GM23338 (cell line): ENCODE results near the gene FOLR1. TPM values are rescaled to one million over a fixed set of nuclear protein-coding genes. Genes with fewer than 3 reads are reported as not detected.
"Not testable (repeated sequence)": the region's sequence is repeated elsewhere in the genome, so short reads cannot be mapped to it uniquely, and the experiment has no call there.

ENCODE experiments used
- ATAC-seq: fragments of 200-7000 bp; cut with Tn5 transposase; 3 replicates; pipeline ENCODE4 v1.9.1; 2020
- DNase-seq: peaks from one replicate; pipeline ENCODE4 v3.0.0-alpha.2; 2015; ENCODE audit warnings: low spot score
- H2AFZ ChIP-seq: fragments of 200-600 bp; sonication (generic); 2 replicates; pipeline ENCODE4 v1.8.0; 2016; ENCODE audit warnings: antibody characterized with exemption, mild to moderate bottlenecking, moderate library complexity
- H3F3A ChIP-seq: fragments of 200-600 bp; sonication (generic); replicated peaks from 2 replicates; pipeline ENCODE4 v1.8.0; 2017; ENCODE audit warnings: antibody characterized with exemption, mixed run types, low read depth
- H3K27ac ChIP-seq: fragments of 200-600 bp; sonication (generic); 2 replicates; pipeline ENCODE4 v1.6.1; 2016; ENCODE audit warnings: low read depth
- H3K27me3 ChIP-seq: fragments of 200-600 bp; sonication (generic); 2 replicates; pipeline ENCODE4 v1.8.0; 2016; ENCODE audit warnings: mild to moderate bottlenecking, mixed run types, moderate library complexity; ENCODE audit not compliant: insufficient read depth
- H3K36me3 ChIP-seq: fragments of 200-600 bp; sonication (generic); 2 replicates; pipeline ENCODE4 v1.8.0; 2016; ENCODE audit warnings: mild to moderate bottlenecking; ENCODE audit not compliant: insufficient read depth
- H3K4me1 ChIP-seq: fragments of 200-600 bp; sonication (generic); 2 replicates; pipeline ENCODE4 v1.8.0; 2016; ENCODE audit warnings: mild to moderate bottlenecking, moderate library complexity; ENCODE audit not compliant: insufficient read depth
- H3K4me2 ChIP-seq: fragments of 200-600 bp; sonication (generic); 2 replicates; pipeline ENCODE4 v1.7.1; 2017; ENCODE audit warnings: mixed run types
- H3K4me3 ChIP-seq: fragments of 200-600 bp; sonication (generic); 2 replicates; pipeline ENCODE4 v1.6.1; 2016; ENCODE audit warnings: mixed run types
- H3K79me2 ChIP-seq: fragments of 200-600 bp; sonication (generic); replicated peaks from 2 replicates; pipeline ENCODE4 v1.8.0; 2017; ENCODE audit warnings: mild to moderate bottlenecking; ENCODE audit not compliant: insufficient read depth
- H3K9me2 ChIP-seq: fragments of 200-600 bp; sonication (generic); 2 replicates; pipeline ENCODE4 v1.8.0; 2017; ENCODE audit not compliant: insufficient read depth
- H4K20me1 ChIP-seq: fragments of 200-600 bp; sonication (generic); replicated peaks from 2 replicates; pipeline ENCODE4 v1.8.0; 2017; ENCODE audit warnings: mild to moderate bottlenecking; ENCODE audit not compliant: insufficient read depth
- H3K27ac Mint-ChIP-seq: 2 replicates; pipeline ENCODE4 v1.8.0; 2020; ENCODE audit warnings: inconsistent platforms, mild to moderate bottlenecking, moderate library complexity, mixed read lengths
- H3K27me3 Mint-ChIP-seq: 3 replicates; pipeline ENCODE4 v1.8.0; 2022; ENCODE audit warnings: low read depth, mild to moderate bottlenecking, moderate library complexity, mixed read lengths, inconsistent platforms; ENCODE audit not compliant: insufficient read depth, poor library complexity
- H3K36me3 Mint-ChIP-seq: 3 replicates; pipeline ENCODE4 v1.8.0; 2021; ENCODE audit warnings: low read depth, mild to moderate bottlenecking, inconsistent platforms, moderate library complexity, mixed read lengths
- H3K4me1 Mint-ChIP-seq: 3 replicates; pipeline ENCODE4 v1.8.0; 2020; ENCODE audit warnings: mild to moderate bottlenecking, inconsistent platforms, mixed read lengths
- H3K4me3 Mint-ChIP-seq: 3 replicates; pipeline ENCODE4 v1.8.0; 2021; ENCODE audit warnings: moderate library complexity, mild to moderate bottlenecking, inconsistent platforms, mixed read lengths
- H3K9me3 Mint-ChIP-seq: 3 replicates; pipeline ENCODE4 v1.8.0; 2020; ENCODE audit warnings: moderate library complexity, mild to moderate bottlenecking, inconsistent platforms, mixed read lengths
- CREB1 ChIP-seq: fragments of 250-450 bp; sonication (Bioruptor Pico); IDR thresholded peaks from 2 replicates; pipeline ENCODE4 v1.5.0; 2020; ENCODE audit warnings: low read depth, mild to moderate bottlenecking, moderate library complexity
- CTCF ChIP-seq, 2 experiments: fragments of 200-600 bp in 1 of 2; sonication (generic) in 1 of 2; conservative IDR thresholded peaks; 2 replicates each; pipeline versions ENCODE4 v1.5.1 to v1.6.1; 2016 to 2017; ENCODE audit warnings: antibody characterized with exemption in 2 of 2, low read depth in 2 of 2, mild to moderate bottlenecking in 2 of 2, moderate library complexity in 1 of 2
- EZH2 ChIP-seq: fragments of 200-600 bp; sonication (generic); IDR thresholded peaks from one replicate; pipeline ENCODE4 v1.8.0; 2017; ENCODE audit warnings: antibody characterized with exemption, mild to moderate bottlenecking, low read depth; ENCODE audit not compliant: unreplicated experiment
- EZH2phosphoT487 ChIP-seq: fragments of 200-600 bp; sonication (generic); IDR thresholded peaks from one replicate; pipeline ENCODE4 v1.8.1; 2018; ENCODE audit warnings: antibody characterized with exemption; ENCODE audit not compliant: unreplicated experiment
- POLR2AphosphoS5 ChIP-seq: IDR thresholded peaks from 2 replicates; pipeline ENCODE4 v1.6.1; 2016; ENCODE audit warnings: antibody characterized with exemption, low read depth
- ZNF114 ChIP-seq: fragments of 250-450 bp; sonication (Bioruptor Pico); IDR thresholded peaks from 2 replicates; pipeline ENCODE4 v1.5.0; 2020; ENCODE audit warnings: mild to moderate bottlenecking, moderate library complexity
- ZNF462 ChIP-seq: fragments of 250-450 bp; sonication (Bioruptor Pico); IDR thresholded peaks from 2 replicates; pipeline ENCODE4 v1.5.0; 2020; ENCODE audit warnings: mild to moderate bottlenecking, moderate library complexity
- polyA plus RNA-seq: library from polyadenylated mRNA; unstranded; fragments of >200 nt; fragmentation: Nextera tagmentation; extraction: Ambion mirVana; gene quantifications from 2 replicates; pipeline ENCODE4 v1.2.1, GENCODE V29; 2016
- total RNA-seq: library from RNA; depleted of rRNA; stranded (reverse); fragments of >200 nt; shearing (Covaris generic); gene quantifications from 2 replicates; pipeline ENCODE4 v1.2.3, GENCODE V29; 2014

The FOLR1 gene
- total and polyA plus RNA-seq, 2 experiments from 2014 or later: 0.42 TPM; not detected in 1

GRCh38 chr11:72150882-72151281 lies 41.1 kb upstream of the FOLR1 start:
- Histone ChIP-seq H3K36me3 (no peaks in the 10 kb centered on the region), H3K4me1 (no peaks in the 10 kb centered on the region), H3F3A (no peaks in the 10 kb centered on the region), H3K4me3 (no peak overlapping the region), H4K20me1 (no peaks in the 10 kb centered on the region), H3K9me2 (peaks cover 8% of the 10 kb centered on the region; the same call in 1 of the 2 replicates), H3K27me3 (no peaks in the 10 kb centered on the region), H3K79me2 (no peaks in the 10 kb centered on the region), H3K27ac (no peak overlapping the region), H2AFZ (no peak overlapping the region), H3K4me2 (no peak overlapping the region)
- Mint-ChIP-seq H3K4me1 (no peaks in the 10 kb centered on the region), H3K9me3 (peaks cover 2% of the 10 kb centered on the region; the same call in 1 of the 3 replicates), H3K4me3 (no peak overlapping the region), H3K27ac (no peak overlapping the region), H3K27me3 (no peaks in the 10 kb centered on the region), H3K36me3 (no peaks in the 10 kb centered on the region)
- TF ChIP-seq ZNF462: no peak
- no peak for TF ChIP-seq POLR2AphosphoS5
- TF ChIP-seq CREB1: no peak
- TF ChIP-seq EZH2phosphoT487: no peak
- TF ChIP-seq EZH2: no peak
- no peak for TF ChIP-seq CTCF (conservative IDR thresholded peaks at IDR 0.05; ENCODE audit: low read depth in 2 of 2)
- TF ChIP-seq ZNF114 (CRISPR knock-in tag): no peak
- DNase-seq: no peak
- ATAC-seq: no peak

- not testable (repeated sequence) for H3K27ac ChIP-seq, H3K9me2 ChIP-seq, H3K4me2 ChIP-seq, H3K27me3 Mint-ChIP-seq, H3K4me1 Mint-ChIP-seq, H3K27me3 ChIP-seq, H3K36me3 ChIP-seq, H3K9me3 Mint-ChIP-seq, H3F3A ChIP-seq, H4K20me1 ChIP-seq, H3K4me3 Mint-ChIP-seq, H3K4me1 ChIP-seq, H3K79me2 ChIP-seq, H3K36me3 Mint-ChIP-seq, H3K27ac Mint-ChIP-seq, ATAC-seq, H3K4me3 ChIP-seq, DNase-seq
- peak overlapping the region; percentile 29; the same call in 1 of the 2 replicates for H2AFZ ChIP-seq
Measured at GRCh38 chr11:72153874-72154273, 38.1 kb upstream of the FOLR1 start.
